Esophagus (tissue), 2 donors: ENCODE measurements around the gene IGF2BP2. TPM values are rescaled to one million over a fixed set of nuclear protein-coding genes. Genes with fewer than 3 reads are reported as not detected.
A peak's percentile ranks its signal among the peaks of the same experiment; 100 is the strongest.

ENCODE experiments used
- H3K27ac ChIP-seq, 2 donors: one replicate each; pipeline ENCODE4 v1.5.1; 2013; ENCODE audit warnings: low read depth in 2 of 2, mild to moderate bottlenecking in 2 of 2, inconsistent platforms in 1 of 2, low read length in 1 of 2, moderate library complexity in 1 of 2
- H3K27me3 ChIP-seq, 2 donors: one replicate each; pipeline ENCODE4 v1.6.1; 2013; ENCODE audit warnings: low read length in 2 of 2, control low read depth in 1 of 2, mild to moderate bottlenecking in 1 of 2; ENCODE audit not compliant: insufficient read depth in 2 of 2, control insufficient read depth in 1 of 2
- H3K36me3 ChIP-seq, 2 donors: one replicate each; pipeline ENCODE4 v1.6.1; 2013; ENCODE audit warnings: low read length in 1 of 2; ENCODE audit not compliant: control insufficient read depth in 2 of 2, insufficient read depth in 2 of 2
- H3K4me1 ChIP-seq, 2 donors: one replicate each; pipeline ENCODE4 v1.6.1; 2013; ENCODE audit warnings: low read length in 1 of 2; ENCODE audit not compliant: control insufficient read depth in 2 of 2, insufficient read depth in 2 of 2
- H3K4me3 ChIP-seq, 2 donors: one replicate each; pipeline ENCODE4 v1.5.1; 2013; ENCODE audit warnings: low read length in 2 of 2, mild to moderate bottlenecking in 2 of 2, low read depth in 1 of 2, moderate library complexity in 1 of 2
- H3K9me3 ChIP-seq, 2 donors: one replicate each; pipeline ENCODE4 v1.6.1; 2013; ENCODE audit warnings: mild to moderate bottlenecking in 2 of 2, low read depth in 1 of 2, low read length in 1 of 2, moderate library complexity in 1 of 2; ENCODE audit not compliant: control insufficient read depth in 2 of 2, insufficient read depth in 1 of 2
- WGBS, 2 donors: extraction: QIAGEN DNeasy Blood & Tissue Kit; methylation state at CpG; one replicate each; pipeline ENCODE4 v1.1.7; 2013; 5-methylcytosine and 5-hydroxymethylcytosine counted together
- polyA plus RNA-seq, 2 donors: library from polyadenylated mRNA; stranded (reverse); fragments of 200-250 nt; gene quantifications; one replicate each; pipeline ENCODE4 v1.2.3, GENCODE V29; 2013
- donor health status: healthy with polysubstance abuse.
- donor health status: Bipolar disorder and iron deficiency.

IGF2BP2 gene
- polyA plus RNA-seq, 2 donors: 0.62 to 0.86 TPM

GRCh38 chr3:185722881-185723280 lies 102.0 kb downstream of the IGF2BP2 start:
- no peak overlapping the region for H3K27ac ChIP-seq
- H3K9me3 ChIP-seq: peaks cover 0 to 3% of the 10 kb centered on the region in 2 donors
- H3K4me3 ChIP-seq: no peak overlapping the region
- no peaks in the 10 kb centered on the region for H3K36me3 ChIP-seq
- 78 to 84% methylated on average over 5 of the region's 5 CpGs for WGBS, 2 donors
- H3K4me1 ChIP-seq: peaks cover 0 to 3% of the 10 kb centered on the region in 2 donors
- no peaks in the 10 kb centered on the region for H3K27me3 ChIP-seq

- Histone ChIP-seq H3K36me3 (no peaks in the 10 kb centered on the region), H3K27me3 (no peaks in the 10 kb centered on the region), H3K9me3 (peaks cover 0 to 3% of the 10 kb centered on the region in 2 donors), H3K4me3 (no peak overlapping the region), H3K27ac (no peak overlapping the region), H3K4me1 (no peaks in the 10 kb centered on the region)
- WGBS, 2 donors: 68 to 71% methylated on average over 3 of the region's 3 CpGs
Measured at GRCh38 chr3:185721970-185722369, 102.9 kb downstream of the IGF2BP2 start.

DNA sequence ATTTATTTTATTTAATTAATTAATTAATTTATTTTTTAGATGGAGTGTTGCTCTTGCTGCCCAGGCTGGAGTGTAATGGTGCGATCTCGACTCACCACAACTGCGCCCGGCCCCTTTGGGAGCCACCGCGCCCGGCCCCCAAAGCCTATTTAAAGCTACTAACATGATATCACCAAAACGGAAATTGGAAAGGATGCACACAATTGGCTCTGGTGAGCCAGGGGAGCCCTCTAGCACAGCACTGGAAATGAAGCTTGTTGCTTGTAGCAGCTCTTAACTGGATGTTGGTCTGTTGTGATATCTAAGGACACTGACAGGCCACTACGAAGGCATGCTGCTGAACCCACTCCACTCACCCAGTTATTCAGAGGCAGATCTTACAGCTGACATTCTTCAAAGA lies 104.5 kb downstream of the IGF2BP2 start:
- 88 to 91% methylated on average over 9 of the region's 9 CpGs for WGBS, 2 donors
- Histone ChIP-seq H3K4me3 (no peak overlapping the region), H3K4me1 (no peaks in the 10 kb centered on the region), H3K36me3 (no peaks in the 10 kb centered on the region), H3K27ac (no peak overlapping the region), H3K9me3 (peaks cover 0 to 3% of the 10 kb centered on the region in 2 donors), H3K27me3 (no peaks in the 10 kb centered on the region)

GRCh38 chr3:185718736-185719593 lies 105.9 kb downstream of the IGF2BP2 start:
- H3K27me3 ChIP-seq: no peaks in the 10 kb centered on the region
- H3K9me3 ChIP-seq: no peaks in the 10 kb centered on the region
- H3K4me3 ChIP-seq: no peak overlapping the region
- no peak overlapping the region for H3K27ac ChIP-seq
- H3K36me3 ChIP-seq: no peaks in the 10 kb centered on the region
- 87 to 93% methylated on average over 7 of the region's 7 CpGs for WGBS, 2 donors
- peaks cover 0 to 5% of the 10 kb centered on the region in 2 donors for H3K4me1 ChIP-seq

GRCh38 chr3:185717627-185718402 lies 107.0 kb downstream of the IGF2BP2 start:
- 51 to 65% methylated on average over 9 of the region's 9 CpGs for WGBS, 2 donors
- H3K9me3 ChIP-seq: no peaks in the 10 kb centered on the region

GRCh38 chr3:185717121-185717520 lies 107.7 kb downstream of the IGF2BP2 start:
- Histone ChIP-seq H3K4me1 (peaks cover 0 to 5% of the 10 kb centered on the region in 2 donors), H3K36me3 (no peaks in the 10 kb centered on the region), H3K9me3 (no peaks in the 10 kb centered on the region), H3K27me3 (no peaks in the 10 kb centered on the region), H3K4me3 (no peak overlapping the region), H3K27ac (peak overlapping the region in 1 of 2 donors; percentile 0)
- WGBS, 2 donors: 41 to 42% methylated on average over 4 of the region's 4 CpGs

More at GRCh38 chr3:185717627-185718402, 107.0 kb downstream of the IGF2BP2 start:
- peak overlapping the region in 1 of 2 donors; percentile 22 for H3K27ac ChIP-seq
- H3K4me3 ChIP-seq: no peak overlapping the region
- no peaks in the 10 kb centered on the region for H3K36me3 ChIP-seq
- H3K27me3 ChIP-seq: no peaks in the 10 kb centered on the region
- H3K4me1 ChIP-seq: peaks cover 0 to 5% of the 10 kb centered on the region in 2 donors

GRCh38 chr3:185716436-185717108 lies 108.3 kb downstream of the IGF2BP2 start:
- Histone ChIP-seq H3K4me1 (peaks cover 0 to 5% of the 10 kb centered on the region in 2 donors), H3K36me3 (no peaks in the 10 kb centered on the region), H3K4me3 (no peak overlapping the region), H3K27ac (peak overlapping the region in 1 of 2 donors; percentile 0), H3K27me3 (no peaks in the 10 kb centered on the region), H3K9me3 (no peaks in the 10 kb centered on the region)
- WGBS, 2 donors: 58 to 70% methylated on average over 8 of the region's 8 CpGs

DNA sequence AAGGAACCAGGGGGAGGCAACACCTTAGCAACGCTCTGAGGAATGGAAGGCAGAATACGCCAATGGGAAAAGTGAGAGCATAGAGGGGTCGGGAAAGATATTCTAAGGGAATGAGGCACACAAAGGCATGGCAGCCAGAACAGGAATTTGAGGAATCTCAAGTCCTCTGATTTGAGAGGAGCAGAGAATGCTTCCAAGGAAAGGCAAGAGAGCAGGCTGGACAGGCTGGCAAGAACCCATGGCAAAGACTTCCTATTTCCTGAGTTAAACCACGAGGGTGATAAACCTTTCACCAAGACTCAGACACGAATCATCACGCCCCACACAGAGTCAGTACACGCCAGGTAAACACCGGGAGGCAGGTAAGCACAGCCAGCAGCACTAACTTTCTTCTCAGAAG lies 109.8 kb downstream of the IGF2BP2 start:
- Histone ChIP-seq H3K27me3 (no peaks in the 10 kb centered on the region), H3K9me3 (no peaks in the 10 kb centered on the region), H3K27ac (no peak overlapping the region), H3K4me3 (no peak overlapping the region), H3K36me3 (no peaks in the 10 kb centered on the region), H3K4me1 (peaks cover 0 to 5% of the 10 kb centered on the region in 2 donors)
- WGBS, 2 donors: 42 to 47% methylated on average over 8 of the region's 8 CpGs

GRCh38 chr3:185714085-185714484 lies 110.8 kb downstream of the IGF2BP2 start:
- H3K4me1 ChIP-seq: peaks cover 0 to 5% of the 10 kb centered on the region in 2 donors
- 90 to 91% methylated on average over 2 of the region's 2 CpGs for WGBS, 2 donors
- no peaks in the 10 kb centered on the region for H3K27me3 ChIP-seq

More at GRCh38 chr3:185714085-185714484, 110.8 kb downstream of the IGF2BP2 start:
- Histone ChIP-seq H3K9me3 (no peaks in the 10 kb centered on the region), H3K27ac (no peak overlapping the region), H3K36me3 (no peaks in the 10 kb centered on the region), H3K4me3 (no peak overlapping the region)
